SU-DHL-6 (cell line): ENCODE results near the gene ADSS1.

Source experiments
- H2AFZ ChIP-seq: fragments of 200-600 bp; sonication (generic); 2 replicates; pipeline ENCODE4 v1.6.1; 2014; ENCODE audit warnings: low read depth, mild to moderate bottlenecking, moderate library complexity, mixed read lengths, antibody characterized with exemption, low read length; ENCODE audit not compliant: severe bottlenecking
- H3F3A ChIP-seq: fragments of 200-600 bp; shearing (Covaris generic); 2 replicates; pipeline ENCODE4 v1.6.0; 2016; ENCODE audit warnings: antibody characterized with exemption, mild to moderate bottlenecking; ENCODE audit not compliant: insufficient read depth
- H3K27ac ChIP-seq: fragments of 200-600 bp; sonication (generic); 2 replicates; pipeline ENCODE4 v1.5.1; 2016; ENCODE audit warnings: low read depth, mild to moderate bottlenecking, low read length, moderate library complexity, mixed read lengths
- H3K27me3 ChIP-seq: fragments of 200-600 bp; sonication (generic), shearing (Covaris generic); 2 replicates; pipeline ENCODE4 v1.6.0; 2014; ENCODE audit warnings: mild to moderate bottlenecking, low read length
- H3K36me3 ChIP-seq: fragments of 200-600 bp; sonication (generic); 2 replicates; pipeline ENCODE4 v1.6.1; 2014; ENCODE audit warnings: mild to moderate bottlenecking, low read length, mixed read lengths
- H3K4me2 ChIP-seq: fragments of 300-600, 200-600 bp; shearing (Covaris generic), sonication (generic); 2 replicates; pipeline ENCODE4 v1.6.0; 2014; ENCODE audit warnings: low read length, low read depth, mild to moderate bottlenecking; ENCODE audit not compliant: poor library complexity, severe bottlenecking
- H3K4me3 ChIP-seq: fragments of 200-600 bp; sonication (generic); 2 replicates; pipeline ENCODE4 v1.5.1; 2014; ENCODE audit warnings: antibody characterized with exemption, low read length, mild to moderate bottlenecking, mixed read lengths; ENCODE audit not compliant: insufficient read depth, poor library complexity, severe bottlenecking
- H3K79me2 ChIP-seq: fragments of 200-600 bp; sonication (generic); 2 replicates; pipeline ENCODE4 v1.6.1; 2014; ENCODE audit warnings: mild to moderate bottlenecking, low read length, moderate library complexity; ENCODE audit not compliant: insufficient read depth
- H3K9ac ChIP-seq: fragments of 200-600 bp; sonication (generic); 2 replicates; pipeline ENCODE4 v1.7.0; 2014; ENCODE audit warnings: mild to moderate bottlenecking, low read length
- H3K9me2 ChIP-seq: fragments of 200-600 bp; sonication (generic); replicated peaks from 2 replicates; pipeline ENCODE4 v1.6.1; 2014; ENCODE audit warnings: low read length; ENCODE audit not compliant: insufficient read depth
- H3K9me3 ChIP-seq: fragments of 200-600 bp; sonication (generic); 2 replicates; pipeline ENCODE4 v1.6.1; 2014; ENCODE audit warnings: low read length, mixed read lengths; ENCODE audit not compliant: insufficient read depth
- H4K20me1 ChIP-seq: fragments of 200-600 bp; sonication (generic); 2 replicates; pipeline ENCODE4 v1.6.1; 2014; ENCODE audit warnings: low read depth, mild to moderate bottlenecking, antibody characterized with exemption, low read length, moderate library complexity, mixed read lengths
- EZH2phosphoT487 ChIP-seq: fragments of 200-600 bp; sonication (generic), shearing (Covaris generic); conservative IDR thresholded peaks from 2 replicates; pipeline ENCODE4 v1.6.1; 2018; ENCODE audit warnings: mild to moderate bottlenecking, antibody characterized with exemption, low read length, moderate library complexity, mixed read lengths
- TF ChIP-seq, protein P1 (sequence below): fragments of 200-600 bp; sonication (generic); IDR thresholded peaks from one replicate; pipeline ENCODE4 v1.5.1; 2017; ENCODE audit warnings: antibody characterized with exemption, mild to moderate bottlenecking, low read length, moderate library complexity; ENCODE audit not compliant: insufficient read depth, poor library complexity, severe bottlenecking

ADSS1 gene

GRCh38 chr14:104769324-104770071 is 45.5 kb downstream of the ADSS1 start:
- Histone ChIP-seq H3K4me3 (no peak overlapping the region), H3K79me2 (no peaks in the 10 kb centered on the region), H3F3A (no peaks in the 10 kb centered on the region), H3K36me3 (0 out of 2 replicates have a peak, but pooled peaks cover 9% of the 10 kb centered on the region), H3K27ac (no peak overlapping the region), H3K4me2 (no peak overlapping the region), H3K9me2 (no peaks in the 10 kb centered on the region), H3K9me3 (no peaks in the 10 kb centered on the region), H3K9ac (no peak overlapping the region), H4K20me1 (no peaks in the 10 kb centered on the region), H2AFZ (no peak overlapping the region), H3K27me3 (no peaks in the 10 kb centered on the region)
- no peak for TF ChIP-seq EZH2phosphoT487
- TF ChIP-seq, protein P1, sequence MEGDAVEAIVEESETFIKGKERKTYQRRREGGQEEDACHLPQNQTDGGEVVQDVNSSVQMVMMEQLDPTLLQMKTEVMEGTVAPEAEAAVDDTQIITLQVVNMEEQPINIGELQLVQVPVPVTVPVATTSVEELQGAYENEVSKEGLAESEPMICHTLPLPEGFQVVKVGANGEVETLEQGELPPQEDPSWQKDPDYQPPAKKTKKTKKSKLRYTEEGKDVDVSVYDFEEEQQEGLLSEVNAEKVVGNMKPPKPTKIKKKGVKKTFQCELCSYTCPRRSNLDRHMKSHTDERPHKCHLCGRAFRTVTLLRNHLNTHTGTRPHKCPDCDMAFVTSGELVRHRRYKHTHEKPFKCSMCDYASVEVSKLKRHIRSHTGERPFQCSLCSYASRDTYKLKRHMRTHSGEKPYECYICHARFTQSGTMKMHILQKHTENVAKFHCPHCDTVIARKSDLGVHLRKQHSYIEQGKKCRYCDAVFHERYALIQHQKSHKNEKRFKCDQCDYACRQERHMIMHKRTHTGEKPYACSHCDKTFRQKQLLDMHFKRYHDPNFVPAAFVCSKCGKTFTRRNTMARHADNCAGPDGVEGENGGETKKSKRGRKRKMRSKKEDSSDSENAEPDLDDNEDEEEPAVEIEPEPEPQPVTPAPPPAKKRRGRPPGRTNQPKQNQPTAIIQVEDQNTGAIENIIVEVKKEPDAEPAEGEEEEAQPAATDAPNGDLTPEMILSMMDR: no peak

DNA sequence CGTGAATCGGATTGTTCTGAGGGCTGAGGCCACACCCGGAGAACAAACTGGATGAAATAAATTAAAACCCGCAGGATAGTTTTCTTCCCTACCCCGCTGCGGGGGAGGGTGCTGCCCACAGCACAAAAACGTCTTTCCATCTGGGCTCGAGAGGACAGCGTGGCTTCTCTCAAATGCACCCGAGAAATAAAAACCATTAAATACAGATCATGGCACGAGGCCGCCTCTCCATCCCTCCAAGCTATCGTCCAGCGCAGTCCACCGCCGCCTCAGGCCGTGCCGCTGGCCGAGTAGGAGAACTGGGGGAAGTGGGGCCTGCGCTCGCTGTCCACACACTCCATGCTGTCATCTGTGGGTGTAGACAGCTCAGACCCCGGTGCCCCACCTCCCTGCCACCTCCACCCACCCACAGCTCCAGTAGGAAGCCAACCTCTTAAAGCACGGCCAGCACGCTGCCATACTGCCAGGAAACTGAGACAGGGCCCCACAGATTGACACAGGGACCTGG is 46.1 kb downstream of the ADSS1 start:
- TF ChIP-seq, protein P1: no peak
- TF ChIP-seq EZH2phosphoT487: no peak
- 0 out of 2 replicates have a peak, but pooled peaks cover 9% of the 10 kb centered on the region for H3K36me3 ChIP-seq
- H3K27me3 ChIP-seq: no peaks in the 10 kb centered on the region
- H3K9me2 ChIP-seq: no peaks in the 10 kb centered on the region
- no peaks in the 10 kb centered on the region for H4K20me1 ChIP-seq
- no peak overlapping the region for H3K9ac ChIP-seq
- H3K79me2 ChIP-seq: no peaks in the 10 kb centered on the region
- no peak overlapping the region for H3K4me3 ChIP-seq
- no peaks in the 10 kb centered on the region for H3F3A ChIP-seq
- H3K9me3 ChIP-seq: no peaks in the 10 kb centered on the region
- H2AFZ ChIP-seq: no peak overlapping the region
- H3K4me2 ChIP-seq: no peak overlapping the region
- H3K27ac ChIP-seq: no peak overlapping the region

- Histone ChIP-seq H3K4me2 (no peak overlapping the region), H3K9me2 (no peaks in the 10 kb centered on the region), H3K79me2 (no peaks in the 10 kb centered on the region), H3K36me3 (0 out of 2 replicates have a peak, but pooled peaks cover 9% of the 10 kb centered on the region), H3K9me3 (no peaks in the 10 kb centered on the region), H3K4me3 (no peak overlapping the region), H3K9ac (no peak overlapping the region), H3F3A (no peaks in the 10 kb centered on the region), H3K27me3 (no peaks in the 10 kb centered on the region), H4K20me1 (no peaks in the 10 kb centered on the region), H3K27ac (no peak overlapping the region), H2AFZ (no peak overlapping the region)
- TF ChIP-seq EZH2phosphoT487: no peak
- TF ChIP-seq, protein P1: no peak
These were observed 46.8 kb downstream of the ADSS1 start for GRCh38 chr14:104770851-104771272.
